ENCODE data around the gene UBIAD1.

The UBIAD1 gene

GRCh38 chr1:11311816-11312755 lies 39.1 kb downstream of the UBIAD1 start:
- FAIRE-seq: no peak
- no peak for DNase-seq (ENCODE audit: low spot score)

GRCh38 chr1:11314959-11315358 lies 42.0 kb downstream of the UBIAD1 start:
- no peak for FAIRE-seq

GRCh38 chr1:11316701-11317100 lies 43.7 kb downstream of the UBIAD1 start:
- DNase-seq (ENCODE audit: low spot score) (no peak), FAIRE-seq (no peak)

More at GRCh38 chr1:11314959-11315358, 42.0 kb downstream of the UBIAD1 start:
- no peak for DNase-seq (ENCODE audit: low spot score)

GRCh38 chr1:11318982-11319381 lies 46.0 kb downstream of the UBIAD1 start:
- DNase-seq (ENCODE audit: low spot score) (no peak), FAIRE-seq (no peak)

- no peak for DNase-seq (ENCODE audit: low spot score)
- FAIRE-seq: no peak
Measured at GRCh38 chr1:11320153-11320936, 47.3 kb downstream of the UBIAD1 start.

GRCh38 chr1:11321656-11322491 lies 48.9 kb downstream of the UBIAD1 start:
- DNase-seq (ENCODE audit: low spot score) (no peak), FAIRE-seq (no peak)

GRCh38 chr1:11324567-11325165 lies 51.7 kb downstream of the UBIAD1 start:
- FAIRE-seq: no peak

GRCh38 chr1:11326070-11326469 lies 53.1 kb downstream of the UBIAD1 start:
- FAIRE-seq: no peak
- DNase-seq (ENCODE audit: low spot score): no peak

More at GRCh38 chr1:11324567-11325165, 51.7 kb downstream of the UBIAD1 start:
- no peak for DNase-seq (ENCODE audit: low spot score)

GRCh38 chr1:11328444-11328843 lies 55.4 kb downstream of the UBIAD1 start:
- FAIRE-seq (no peak), DNase-seq (ENCODE audit: low spot score) (no peak)

- FAIRE-seq (no peak), DNase-seq (ENCODE audit: low spot score) (no peak)
Measured at GRCh38 chr1:11330411-11330810, 57.4 kb downstream of the UBIAD1 start.

GRCh38 chr1:11331036-11331944 lies 58.3 kb downstream of the UBIAD1 start:
- DNase-seq (ENCODE audit: low spot score) (no peak), FAIRE-seq (no peak)

- no peak for FAIRE-seq
- no peak for DNase-seq (ENCODE audit: low spot score)
Measured at GRCh38 chr1:11331945-11332546, 59.0 kb downstream of the UBIAD1 start.

GRCh38 chr1:11333631-11334030 lies 60.6 kb downstream of the UBIAD1 start:
- DNase-seq (ENCODE audit: low spot score) (peak; percentile 28), FAIRE-seq (no peak)

GRCh38 chr1:11334261-11334804 lies 61.3 kb downstream of the UBIAD1 start:
- DNase-seq (ENCODE audit: low spot score) (no peak), FAIRE-seq (no peak)

GRCh38 chr1:11334821-11335220 lies 61.8 kb downstream of the UBIAD1 start:
- FAIRE-seq: no peak
- no peak for DNase-seq (ENCODE audit: low spot score)

- no peak for DNase-seq (ENCODE audit: low spot score)
- no peak for FAIRE-seq
Measured at GRCh38 chr1:11335417-11336056, 62.5 kb downstream of the UBIAD1 start.

- FAIRE-seq (no peak), DNase-seq (ENCODE audit: low spot score) (no peak)
Measured at GRCh38 chr1:11337580-11338073, 64.6 kb downstream of the UBIAD1 start.
